GM21515 (cell line): ENCODE measurements around the gene SLC38A1.
"Not testable (repeated sequence)": the region's sequence is repeated elsewhere in the genome, so short reads cannot be mapped to it uniquely, and the experiment has no call there.

ENCODE experiments used
- ATAC-seq: cut with Tn5 transposase; IDR thresholded peaks from one replicate; pipeline ENCODE4 v1.9.1; 2021; ENCODE audit not compliant: unreplicated experiment

The SLC38A1 gene

GRCh38 chr12:46268583-46269428, at the start of gene SLC38A1:
TSS of gene SLC38A1 (minus strand) at chr12:46269043. CDS start at chr12:46239800, 29,243 bp downstream.
- ATAC-seq: peak; percentile 63

GRCh38 chr12:46318037-46318436, 49.2 kb upstream of the SLC38A1 start:
- ATAC-seq: no peak

- ATAC-seq: no peak
Observed at GRCh38 chr12:46304070-46304469, 35.2 kb upstream of the SLC38A1 start.

DNA sequence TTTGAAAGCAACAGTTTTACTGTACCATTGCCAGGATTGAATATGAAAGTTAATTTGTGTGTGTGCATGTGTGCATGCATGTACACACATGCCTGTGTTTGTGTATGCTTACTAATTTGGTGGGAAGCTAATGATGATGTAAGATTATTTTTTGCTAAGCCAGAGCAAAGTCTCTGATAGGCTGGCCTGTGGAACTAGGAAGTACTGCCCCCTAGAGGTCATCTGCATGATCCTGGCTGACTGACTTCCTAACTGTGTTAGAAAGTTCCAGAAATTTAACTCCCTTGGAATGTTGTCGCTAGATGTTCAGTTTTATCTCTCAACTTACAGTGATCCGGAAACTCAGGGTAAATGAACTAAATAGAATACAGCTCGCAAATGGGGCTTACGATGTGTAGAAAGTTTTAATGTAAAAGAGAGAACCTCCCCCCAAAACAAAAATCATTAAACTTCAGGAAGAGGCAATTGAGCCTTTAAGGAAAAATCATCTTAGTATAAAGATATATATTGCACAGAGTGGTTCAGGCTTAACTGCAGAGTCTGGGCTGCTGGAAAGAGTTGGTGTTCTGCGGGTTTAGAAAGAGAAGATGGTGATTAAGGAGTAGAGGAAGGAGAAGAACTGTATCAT, 34.3 kb upstream of the SLC38A1 start:
- no peak for ATAC-seq

DNA sequence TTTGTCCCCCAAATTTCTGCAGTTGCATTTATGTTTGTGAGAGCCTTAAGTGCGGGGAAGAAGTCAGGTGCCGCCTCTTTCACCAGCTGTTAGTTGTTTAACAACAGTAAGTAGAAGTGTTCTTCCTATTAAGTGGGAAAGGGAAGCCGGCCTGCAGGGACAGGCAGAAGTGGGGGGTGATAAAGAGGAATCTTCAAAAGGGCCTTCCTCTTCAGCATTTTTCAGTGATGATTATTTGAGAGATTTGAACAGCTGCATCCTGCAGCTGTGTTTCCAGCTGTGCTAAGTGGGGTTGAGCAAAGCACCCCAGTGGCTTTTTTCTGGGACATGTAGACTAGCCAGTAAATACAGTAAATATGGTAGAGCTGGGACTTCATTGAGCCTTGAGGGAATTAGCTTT, 32.1 kb upstream of the SLC38A1 start:
- ATAC-seq: no peak

DNA sequence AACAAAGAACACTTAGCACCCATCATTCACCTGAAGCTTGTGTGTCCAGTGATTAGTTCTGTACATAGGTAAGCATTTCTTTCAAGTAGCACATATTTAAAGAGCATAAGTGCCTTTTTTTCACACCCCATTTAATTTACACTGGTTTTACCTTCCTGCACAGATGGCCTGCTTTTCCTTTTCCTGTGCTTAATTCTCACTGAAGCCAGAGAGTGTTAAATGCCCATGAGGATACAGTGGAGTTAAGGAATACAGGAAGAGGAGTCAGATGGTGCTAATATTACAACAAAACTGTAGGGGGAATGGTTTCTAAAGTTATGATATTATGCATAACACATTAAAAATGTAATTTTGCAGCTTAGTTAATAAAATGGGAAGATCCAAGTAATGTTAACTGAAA, 31.0 kb upstream of the SLC38A1 start:
- ATAC-seq: no peak

- no peak for ATAC-seq
Observed at GRCh38 chr12:46298261-46298660, 29.4 kb upstream of the SLC38A1 start.

GRCh38 chr12:46296822-46297221, 28.0 kb upstream of the SLC38A1 start:
- no peak for ATAC-seq

- no peak for ATAC-seq
Observed at GRCh38 chr12:46292754-46293402, 24.0 kb upstream of the SLC38A1 start.

DNA sequence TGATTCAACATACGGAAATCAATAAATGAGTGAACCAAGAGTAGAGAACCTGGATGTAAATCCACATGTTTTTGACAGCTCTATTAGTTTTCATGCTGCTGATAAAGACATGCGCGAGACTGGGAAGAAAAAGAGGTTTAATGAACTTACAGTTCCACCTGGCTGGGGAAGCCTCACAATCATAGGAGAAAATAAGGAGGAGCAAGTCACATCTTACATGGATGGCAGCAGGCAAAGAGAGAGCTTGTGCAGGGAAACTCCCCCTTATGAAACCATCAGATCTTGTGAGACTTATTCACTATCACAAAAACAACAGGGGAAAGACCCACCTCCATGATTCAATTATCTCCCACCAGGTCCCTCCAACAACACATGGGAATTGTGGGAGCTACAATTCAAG, 23.1 kb upstream of the SLC38A1 start:
- not testable (repeated sequence) for ATAC-seq

DNA sequence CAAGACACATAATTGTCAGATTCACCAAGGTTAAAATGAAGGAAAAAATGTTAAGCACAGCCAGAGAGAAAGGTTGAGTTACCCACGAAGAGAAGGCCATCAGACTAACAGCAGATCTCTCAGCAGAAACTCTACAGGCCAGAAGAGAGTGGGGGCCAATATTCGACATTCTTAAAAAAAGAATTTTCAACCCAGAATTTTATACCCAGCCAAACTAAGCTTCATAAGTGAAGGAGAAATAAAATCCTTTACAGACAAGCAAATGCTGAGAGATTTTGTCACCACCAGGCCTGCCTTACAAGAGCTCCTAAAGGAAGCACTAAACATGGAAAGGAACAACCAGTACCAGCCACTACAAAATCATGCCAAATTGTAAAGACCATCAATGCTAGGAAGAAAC, 16.3 kb upstream of the SLC38A1 start:
- ATAC-seq: not testable (repeated sequence)

DNA sequence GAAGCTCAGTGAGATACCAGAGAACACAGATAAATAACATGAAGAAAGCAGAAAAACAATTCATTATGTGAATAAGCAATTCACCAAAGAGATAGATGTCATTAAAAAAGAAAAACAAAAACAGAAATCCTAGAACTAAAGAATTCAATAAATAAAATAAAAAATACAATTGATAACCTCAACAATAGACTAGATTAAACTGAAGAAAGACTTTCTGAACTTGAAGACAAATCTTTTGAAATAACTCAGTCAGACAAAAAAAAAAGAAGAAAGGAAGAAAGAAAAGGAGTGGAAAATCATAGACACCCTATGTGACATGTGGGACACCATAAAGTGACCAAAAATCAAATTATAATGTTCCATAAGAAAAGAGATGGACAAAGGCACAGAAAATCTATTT, 14.0 kb upstream of the SLC38A1 start:
- no peak for ATAC-seq

GRCh38 chr12:46276756-46277155, 7.9 kb upstream of the SLC38A1 start:
- ATAC-seq: no peak

DNA sequence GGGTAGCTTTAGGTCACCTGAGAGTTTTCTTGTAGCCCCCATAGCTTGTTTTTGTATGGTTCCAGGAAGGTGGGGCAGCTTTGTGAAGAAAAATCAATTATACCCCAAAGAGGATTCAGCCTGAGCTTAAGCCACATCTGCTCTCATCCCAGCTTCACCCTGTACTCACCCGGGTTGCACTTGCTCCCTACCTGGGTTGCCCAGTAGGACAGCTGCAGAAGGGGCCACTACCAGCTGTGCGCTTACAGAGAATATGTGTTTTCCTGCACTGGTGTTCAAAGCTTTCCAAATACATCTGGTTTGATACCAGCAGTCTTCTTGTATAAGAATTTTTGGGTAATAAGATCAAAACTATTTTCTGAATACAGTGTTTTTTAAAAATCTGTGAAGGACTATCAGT, 3.0 kb upstream of the SLC38A1 start:
- ATAC-seq: no peak

- peak; percentile 19 for ATAC-seq
Observed at GRCh38 chr12:46269429-46270241, 792 bp upstream of the SLC38A1 start.

DNA sequence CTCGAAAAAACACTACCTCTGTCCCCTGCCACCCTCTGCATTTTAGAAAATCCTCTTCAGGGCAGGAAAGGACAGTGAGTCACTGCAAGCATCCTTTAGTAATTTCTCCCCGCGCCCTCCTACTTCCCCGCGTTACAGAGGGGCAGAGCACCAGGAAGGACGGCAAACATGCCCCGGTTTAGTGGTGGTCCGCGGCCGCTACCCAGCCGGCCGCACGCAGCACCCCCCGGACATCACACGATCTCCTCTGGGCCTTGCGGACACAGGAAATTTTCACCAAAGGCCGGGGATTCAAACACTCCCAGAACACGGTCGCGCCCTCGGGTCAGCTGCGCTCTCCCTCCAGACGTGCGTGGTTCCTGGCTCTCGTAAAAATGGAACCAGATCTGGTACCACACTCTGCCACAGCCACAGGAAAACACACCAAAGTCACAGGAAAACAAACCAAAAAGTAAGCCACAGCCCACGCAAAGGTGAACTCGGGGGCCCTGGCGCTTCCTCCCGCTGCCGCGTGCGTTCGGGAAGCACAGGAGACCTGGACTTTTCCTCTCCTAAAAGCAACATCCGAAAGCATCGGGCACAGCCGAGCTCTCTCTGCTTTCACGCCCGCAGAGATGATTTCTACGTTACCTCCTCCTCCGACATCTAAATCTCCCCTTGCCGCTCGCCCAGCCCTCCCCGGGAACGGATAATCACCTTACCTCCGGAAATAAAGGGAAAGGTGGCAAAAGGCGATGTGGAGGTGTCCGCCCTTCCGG, 839 bp downstream of the SLC38A1 start:
- ATAC-seq: peak; percentile 0

DNA sequence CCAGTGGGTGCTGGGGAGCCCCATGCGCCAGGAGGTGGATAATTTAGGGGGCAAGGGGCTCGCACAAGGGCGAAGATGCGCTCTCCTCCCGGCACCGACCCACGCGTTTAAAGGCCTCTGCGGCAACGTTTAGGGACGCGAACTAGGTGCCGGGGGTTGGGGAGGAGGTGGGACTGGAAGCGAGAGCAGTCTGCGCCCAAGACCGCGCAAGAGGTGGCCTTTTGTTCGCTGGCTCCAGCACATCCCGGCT, 1.3 kb downstream of the SLC38A1 start:
- no peak for ATAC-seq

- no peak for ATAC-seq
Observed at GRCh38 chr12:46266869-46267574, 1.8 kb downstream of the SLC38A1 start.

- ATAC-seq: no peak
Observed at GRCh38 chr12:46266382-46266791, 2.5 kb downstream of the SLC38A1 start.

- no peak for ATAC-seq
Observed at GRCh38 chr12:46265734-46266133, 3.1 kb downstream of the SLC38A1 start.
